Right kidney (tissue), 1 donor: ENCODE results near the gene ABHD6.
"Not testable (repeated sequence)": the region's sequence is repeated elsewhere in the genome, so short reads cannot be mapped to it uniquely, and the experiment has no call there.

Experiments
- DNase-seq: peaks from one replicate; pipeline ENCODE4 v3.0.0-alpha.2; 2016

Gene ABHD6

GRCh38 chr3:58323529-58324390 lies 86.2 kb downstream of the ABHD6 start:
- no peak for DNase-seq

- DNase-seq = no peak
Measured at GRCh38 chr3:58324391-58325390, 87.1 kb downstream of the ABHD6 start.

- no peak for DNase-seq
Measured at GRCh38 chr3:58325525-58325992, 88.0 kb downstream of the ABHD6 start.

- no peak for DNase-seq
Measured at GRCh38 chr3:58326267-58326900, 88.8 kb downstream of the ABHD6 start.

- no peak for DNase-seq
Measured at GRCh38 chr3:58329150-58329921, 91.7 kb downstream of the ABHD6 start.

GRCh38 chr3:58329922-58330413 lies 92.4 kb downstream of the ABHD6 start:
- no peak for DNase-seq

- DNase-seq = no peak
Measured at GRCh38 chr3:58331593-58332152, 94.1 kb downstream of the ABHD6 start.

GRCh38 chr3:58332575-58333188 lies 95.1 kb downstream of the ABHD6 start, which contains the start of gene PXK:
TSS of gene PXK (plus strand) at chr3:58332892. CDS start at chr3:58332989, 97 bp downstream.
- DNase-seq = peak; percentile 87

GRCh38 chr3:58333206-58334012 lies 95.8 kb downstream of the ABHD6 start:
- peak; percentile 65 for DNase-seq

GRCh38 chr3:58334013-58334321 lies 96.4 kb downstream of the ABHD6 start:
- no peak for DNase-seq

- no peak for DNase-seq
Measured at GRCh38 chr3:58334506-58334884, 96.9 kb downstream of the ABHD6 start.

- DNase-seq = no peak
Measured at GRCh38 chr3:58335652-58335947, 98.0 kb downstream of the ABHD6 start.

GRCh38 chr3:58336135-58336882 lies 98.7 kb downstream of the ABHD6 start:
- no peak for DNase-seq

- DNase-seq = no peak
Measured at GRCh38 chr3:58337190-58337589, 99.6 kb downstream of the ABHD6 start.

- not testable (repeated sequence) for DNase-seq
Measured at GRCh38 chr3:58339146-58339545, 101.6 kb downstream of the ABHD6 start.

GRCh38 chr3:58340594-58341244 lies 103.1 kb downstream of the ABHD6 start:
- DNase-seq = no peak

- DNase-seq = no peak
Measured at GRCh38 chr3:58341376-58341775, 103.8 kb downstream of the ABHD6 start.

GRCh38 chr3:58342676-58343075 lies 105.1 kb downstream of the ABHD6 start:
- no peak for DNase-seq
